HUES6 (cell line): ENCODE measurements around the gene ROBO2.

ENCODE experiments used
- H3K27ac ChIP-seq: 2 replicates; pipeline ENCODE4 v1.7.0; 2013; ENCODE audit warnings: low read depth, mild to moderate bottlenecking, low read length, inconsistent platforms
- H3K27me3 ChIP-seq: 2 replicates; pipeline ENCODE4 v1.6.1; 2013; ENCODE audit warnings: low read length; ENCODE audit not compliant: control insufficient read depth, insufficient read depth
- H3K36me3 ChIP-seq: 2 replicates; pipeline ENCODE4 v1.6.1; 2013; ENCODE audit warnings: low read length; ENCODE audit not compliant: control insufficient read depth, insufficient read depth
- H3K4me1 ChIP-seq: 2 replicates; pipeline ENCODE4 v1.6.1; 2013; ENCODE audit warnings: low read length; ENCODE audit not compliant: control insufficient read depth, insufficient read depth
- H3K4me3 ChIP-seq: 2 replicates; pipeline ENCODE4 v1.5.1; 2013; ENCODE audit warnings: low read depth, low read length
- H3K9ac ChIP-seq: one replicate; pipeline ENCODE4 v1.6.1; 2013; ENCODE audit warnings: mild to moderate bottlenecking, low read length
- H3K9me3 ChIP-seq: 2 replicates; pipeline ENCODE4 v1.6.1; 2013; ENCODE audit warnings: low read depth, low read length; ENCODE audit not compliant: control insufficient read depth, insufficient read depth

Gene ROBO2

GRCh38 chr3:77526573-77527113, 486.7 kb downstream of the ROBO2 start:
- Histone ChIP-seq H3K9ac (no peak overlapping the region), H3K27me3 (0 out of 2 replicates have a peak, but pooled peaks cover 6% of the 10 kb centered on the region), H3K27ac (no peak overlapping the region), H3K4me1 (peaks cover 8% of the 10 kb centered on the region; the same call in 1 of the 2 replicates), H3K36me3 (no peaks in the 10 kb centered on the region), H3K4me3 (no peak overlapping the region), H3K9me3 (no peaks in the 10 kb centered on the region)

DNA sequence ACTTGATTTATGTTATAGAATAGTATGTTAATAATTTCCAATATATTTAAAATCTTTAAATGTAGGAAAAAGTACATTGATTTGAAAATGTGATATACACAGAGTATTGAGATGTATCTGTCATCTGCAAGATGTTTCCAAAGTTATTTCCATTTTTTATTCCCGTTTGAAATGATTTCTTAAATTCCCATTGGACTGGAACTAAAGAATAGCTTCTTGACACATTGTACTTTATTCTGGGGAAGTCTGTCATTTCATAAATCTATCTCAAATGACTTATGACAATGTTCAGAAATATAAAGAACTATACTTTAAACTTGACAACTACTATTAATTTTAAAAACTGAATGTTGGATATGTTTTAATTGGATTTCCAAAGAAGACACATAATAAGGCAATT, 489.6 kb downstream of the ROBO2 start:
- Histone ChIP-seq H3K27me3 (no peaks in the 10 kb centered on the region), H3K4me1 (peaks cover 7% of the 10 kb centered on the region; the same call in 1 of the 2 replicates), H3K36me3 (no peaks in the 10 kb centered on the region), H3K27ac (no peak overlapping the region), H3K4me3 (no peak overlapping the region), H3K9me3 (no peaks in the 10 kb centered on the region), H3K9ac (no peak overlapping the region)

DNA sequence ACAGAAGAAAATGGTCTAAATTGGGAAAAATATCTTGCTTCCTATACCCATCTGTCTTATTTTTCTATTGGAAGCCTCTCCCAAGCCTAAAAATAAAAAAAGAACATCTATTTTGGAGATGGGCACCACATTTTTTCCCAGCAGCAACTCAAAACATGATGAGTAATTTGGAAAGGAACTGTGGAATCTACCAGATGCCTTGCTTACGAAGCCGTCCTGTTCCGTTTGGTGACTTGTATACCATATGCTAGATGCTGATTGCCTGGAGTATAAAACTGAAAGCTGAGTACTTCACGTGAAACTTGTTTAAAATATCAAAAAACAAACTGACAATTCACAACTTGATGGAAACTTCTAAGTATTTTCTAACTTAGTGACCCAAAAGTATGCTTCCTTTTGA, 491.0 kb downstream of the ROBO2 start:
- no peak overlapping the region for H3K9ac ChIP-seq
- no peak overlapping the region for H3K27ac ChIP-seq
- H3K4me3 ChIP-seq = no peak overlapping the region
- H3K9me3 ChIP-seq = no peaks in the 10 kb centered on the region
- H3K4me1 ChIP-seq = peaks cover 4% of the 10 kb centered on the region; the same call in 1 of the 2 replicates
- H3K27me3 ChIP-seq = no peaks in the 10 kb centered on the region
- no peaks in the 10 kb centered on the region for H3K36me3 ChIP-seq

DNA sequence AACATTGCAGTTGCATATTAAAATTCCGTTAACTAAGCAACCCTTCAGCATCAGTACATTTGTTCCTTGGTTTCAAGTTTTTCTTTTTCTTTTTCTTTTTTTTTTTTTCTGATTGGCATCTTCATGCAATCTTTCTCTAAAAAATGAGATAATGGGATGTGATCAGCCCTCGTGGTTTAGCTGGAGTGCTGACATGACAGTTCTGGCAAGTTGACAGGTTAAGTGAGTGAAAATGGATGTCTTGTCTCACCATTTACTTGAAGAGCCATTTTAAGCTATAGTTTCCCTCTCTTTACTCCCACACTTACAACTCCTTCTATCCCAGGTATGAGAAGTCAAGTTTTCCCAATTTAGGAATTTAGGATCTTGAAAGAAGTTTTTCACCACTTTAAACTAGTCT, 495.2 kb downstream of the ROBO2 start:
- Histone ChIP-seq H3K27me3 (no peaks in the 10 kb centered on the region), H3K9me3 (no peaks in the 10 kb centered on the region), H3K27ac (no peak overlapping the region), H3K4me1 (peaks cover 4% of the 10 kb centered on the region; the same call in 1 of the 2 replicates), H3K9ac (no peak overlapping the region), H3K36me3 (no peaks in the 10 kb centered on the region), H3K4me3 (no peak overlapping the region)

DNA sequence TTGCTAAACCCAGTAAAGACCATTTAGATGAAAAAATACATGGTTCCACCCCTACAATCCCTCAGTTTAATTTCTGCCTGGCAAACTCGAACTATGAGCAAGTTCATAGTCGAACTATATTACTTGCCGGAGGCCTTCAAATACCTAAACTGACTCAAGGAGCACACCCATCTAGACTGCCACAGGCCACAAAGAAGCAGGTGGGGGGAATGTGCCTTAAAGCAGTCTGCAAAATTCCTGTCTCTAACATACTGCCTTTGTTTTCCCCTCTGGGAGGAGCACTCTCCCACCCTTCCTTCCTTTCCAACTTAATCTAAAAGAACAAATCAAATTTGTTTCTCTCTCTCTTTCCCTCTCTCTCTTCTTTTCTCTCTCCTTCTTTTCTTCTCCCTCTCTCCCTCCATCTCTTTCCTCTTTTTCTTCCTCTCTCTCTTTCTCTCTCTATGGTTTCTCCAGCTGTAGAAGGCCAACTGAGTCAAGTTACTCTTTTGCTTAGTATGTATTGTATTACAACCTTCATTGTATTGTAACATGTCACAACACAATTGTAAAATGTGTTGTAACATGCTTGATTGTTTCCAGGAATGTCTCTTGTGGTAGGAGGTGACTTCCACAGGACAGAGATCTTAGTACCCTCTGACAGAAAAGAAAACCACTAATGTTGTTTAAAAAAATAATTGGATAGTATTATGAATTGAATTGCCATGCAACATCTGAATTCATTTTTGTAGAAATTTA, 496.3 kb downstream of the ROBO2 start:
- no peak overlapping the region for H3K27ac ChIP-seq
- no peak overlapping the region for H3K4me3 ChIP-seq
- H3K27me3 ChIP-seq = no peaks in the 10 kb centered on the region
- H3K9ac ChIP-seq = no peak overlapping the region
- H3K4me1 ChIP-seq = peaks cover 7% of the 10 kb centered on the region; the same call in 1 of the 2 replicates
- H3K36me3 ChIP-seq = no peaks in the 10 kb centered on the region
- no peaks in the 10 kb centered on the region for H3K9me3 ChIP-seq

DNA sequence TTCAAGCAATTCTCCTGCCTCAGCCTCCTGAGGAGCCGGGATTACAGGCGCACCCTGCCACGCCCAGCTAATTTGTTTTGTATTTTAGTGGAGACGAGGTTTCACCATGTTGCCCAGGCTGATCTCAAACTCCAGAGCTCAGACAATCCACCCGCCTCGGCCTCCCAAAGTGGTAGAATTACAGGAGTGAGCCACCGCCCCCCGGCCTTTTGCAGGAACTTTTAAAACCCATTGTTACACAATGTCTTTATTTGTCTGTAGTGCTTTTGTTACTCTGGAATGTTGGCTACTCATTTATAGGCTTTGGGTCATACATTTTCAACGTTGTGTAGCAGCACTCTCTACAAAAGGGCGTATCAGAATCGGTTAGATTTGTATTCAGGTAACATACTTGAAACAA, 499.1 kb downstream of the ROBO2 start:
- H3K27me3 ChIP-seq = no peaks in the 10 kb centered on the region
- H3K36me3 ChIP-seq = no peaks in the 10 kb centered on the region
- H3K4me1 ChIP-seq = peaks cover 10% of the 10 kb centered on the region; the same call in 1 of the 2 replicates
- no peak overlapping the region for H3K9ac ChIP-seq
- no peak overlapping the region for H3K4me3 ChIP-seq
- H3K9me3 ChIP-seq = no peaks in the 10 kb centered on the region
- H3K27ac ChIP-seq = no peak overlapping the region

GRCh38 chr3:77539677-77540076, 499.8 kb downstream of the ROBO2 start:
- H3K27ac ChIP-seq = no peak overlapping the region
- H3K27me3 ChIP-seq = no peaks in the 10 kb centered on the region
- no peak overlapping the region for H3K9ac ChIP-seq
- no peaks in the 10 kb centered on the region for H3K36me3 ChIP-seq
- peaks cover 10% of the 10 kb centered on the region; the same call in 1 of the 2 replicates for H3K4me1 ChIP-seq
- no peaks in the 10 kb centered on the region for H3K9me3 ChIP-seq
- no peak overlapping the region for H3K4me3 ChIP-seq

GRCh38 chr3:77541203-77541922, 501.5 kb downstream of the ROBO2 start:
- Histone ChIP-seq H3K9ac (no peak overlapping the region), H3K4me3 (no peak overlapping the region), H3K4me1 (peaks cover 6% of the 10 kb centered on the region; the same call in 1 of the 2 replicates), H3K9me3 (no peaks in the 10 kb centered on the region), H3K27me3 (no peaks in the 10 kb centered on the region), H3K36me3 (no peaks in the 10 kb centered on the region), H3K27ac (no peak overlapping the region)

DNA sequence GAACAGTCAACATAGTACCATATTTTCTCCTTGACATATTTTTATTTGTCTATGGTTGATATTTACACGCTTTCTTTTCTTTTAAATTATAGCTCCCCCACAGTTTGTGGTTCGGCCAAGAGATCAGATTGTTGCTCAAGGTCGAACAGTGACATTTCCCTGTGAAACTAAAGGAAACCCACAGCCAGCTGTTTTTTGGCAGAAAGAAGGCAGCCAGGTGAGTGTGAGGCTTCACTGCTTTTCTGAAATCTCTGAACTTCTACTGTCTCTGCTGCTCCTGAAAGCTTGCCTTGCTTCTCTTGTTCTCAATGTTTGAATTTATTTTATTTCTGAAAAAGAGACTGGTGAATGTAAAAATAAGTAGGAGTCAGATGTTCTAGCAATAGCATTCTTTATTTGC, 506.3 kb downstream of the ROBO2 start:
- Histone ChIP-seq H3K27ac (no peak overlapping the region), H3K9me3 (no peaks in the 10 kb centered on the region), H3K36me3 (no peaks in the 10 kb centered on the region), H3K4me1 (peaks cover 3% of the 10 kb centered on the region; the same call in 1 of the 2 replicates), H3K4me3 (no peak overlapping the region), H3K27me3 (no peaks in the 10 kb centered on the region), H3K9ac (no peak overlapping the region)

GRCh38 chr3:77549034-77549433, 509.1 kb downstream of the ROBO2 start:
- Histone ChIP-seq H3K4me1 (no peaks in the 10 kb centered on the region), H3K27ac (no peak overlapping the region), H3K9me3 (no peaks in the 10 kb centered on the region), H3K4me3 (no peak overlapping the region), H3K36me3 (no peaks in the 10 kb centered on the region), H3K9ac (no peak overlapping the region), H3K27me3 (no peaks in the 10 kb centered on the region)

- H3K9me3 ChIP-seq = no peaks in the 10 kb centered on the region
- H3K4me3 ChIP-seq = no peak overlapping the region
- no peaks in the 10 kb centered on the region for H3K36me3 ChIP-seq
- no peaks in the 10 kb centered on the region for H3K27me3 ChIP-seq
- no peak overlapping the region for H3K9ac ChIP-seq
- H3K27ac ChIP-seq = no peak overlapping the region
- no peaks in the 10 kb centered on the region for H3K4me1 ChIP-seq
Measured at GRCh38 chr3:77553240-77553639, 513.3 kb downstream of the ROBO2 start.
